Measurements from ENCODE around the gene ANGPTL8.

ANGPTL8 gene

GRCh38 chr19:11261431-11261970 is 22.1 kb downstream of the ANGPTL8 start:
- DNase-seq (ENCODE audit: low spot score), result no peak

GRCh38 chr19:11261971-11262839 is 22.8 kb downstream of the ANGPTL8 start, which contains the start of gene DOCK6:
Gene DOCK6, minus strand, starts transcription at chr19:11262524. Its CDS starts 84 bp downstream, at chr19:11262440.
- DNase-seq (ENCODE audit: low spot score), result no peak

GRCh38 chr19:11263726-11264125 is 24.3 kb downstream of the ANGPTL8 start:
- DNase-seq (ENCODE audit: low spot score), result no peak

GRCh38 chr19:11264452-11265176 is 25.2 kb downstream of the ANGPTL8 start:
- DNase-seq (ENCODE audit: low spot score), result no peak

- DNase-seq (ENCODE audit: low spot score), result no peak
Observed at GRCh38 chr19:11265177-11265784, 25.9 kb downstream of the ANGPTL8 start.

- no peak for DNase-seq (ENCODE audit: low spot score)
Observed at GRCh38 chr19:11265785-11266236, 26.4 kb downstream of the ANGPTL8 start.

GRCh38 chr19:11267316-11268085 is 28.1 kb downstream of the ANGPTL8 start:
- no peak for DNase-seq (ENCODE audit: low spot score)

- peak; percentile 57 for DNase-seq (ENCODE audit: low spot score)
Observed at GRCh38 chr19:11268783-11269267, 29.4 kb downstream of the ANGPTL8 start.

GRCh38 chr19:11269408-11269807 is 30.0 kb downstream of the ANGPTL8 start:
- no peak for DNase-seq (ENCODE audit: low spot score)

- no peak for DNase-seq (ENCODE audit: low spot score)
Observed at GRCh38 chr19:11273296-11273695, 33.9 kb downstream of the ANGPTL8 start.

- DNase-seq (ENCODE audit: low spot score), result no peak
Observed at GRCh38 chr19:11273989-11274388, 34.6 kb downstream of the ANGPTL8 start.

- DNase-seq (ENCODE audit: low spot score), result no peak
Observed at GRCh38 chr19:11274533-11275086, 35.2 kb downstream of the ANGPTL8 start.

GRCh38 chr19:11278670-11279069 is 39.3 kb downstream of the ANGPTL8 start:
- DNase-seq (ENCODE audit: low spot score), result no peak

- DNase-seq (ENCODE audit: low spot score), result no peak
Observed at GRCh38 chr19:11279505-11280236, 40.3 kb downstream of the ANGPTL8 start.

GRCh38 chr19:11281356-11282049 is 42.1 kb downstream of the ANGPTL8 start:
- no peak for DNase-seq (ENCODE audit: low spot score)

- DNase-seq (ENCODE audit: low spot score), result no peak
Observed at GRCh38 chr19:11284515-11284914, 45.1 kb downstream of the ANGPTL8 start.

GRCh38 chr19:11286312-11286974 is 47.0 kb downstream of the ANGPTL8 start:
- no peak for DNase-seq (ENCODE audit: low spot score)

- no peak for DNase-seq (ENCODE audit: low spot score)
Observed at GRCh38 chr19:11288349-11288748, 48.9 kb downstream of the ANGPTL8 start.

- DNase-seq (ENCODE audit: low spot score), result no peak
Observed at GRCh38 chr19:11290256-11290655, 50.8 kb downstream of the ANGPTL8 start.
